HEK293 (cell line): ENCODE measurements around the gene ROR2.
A peak's percentile ranks its signal among the peaks of the same experiment; 100 is the strongest.
"Not testable (repeated sequence)": the region's sequence is repeated elsewhere in the genome, so short reads cannot be mapped to it uniquely, and the experiment has no call there.

Experiments
- CTCF ChIA-PET: fragments of 350-600 bp; formaldehyde crosslinking; extraction: SDS; loops from one replicate; lab custom pipeline; 2021; ENCODE audit warnings: antibody characterized with exemption; lab: Yijun Ruan, JAX
- POLR2A ChIA-PET: fragments of 300-600 bp; formaldehyde crosslinking; extraction: SDS; loops from one replicate; lab custom pipeline; 2020; ENCODE audit warnings: antibody characterized with exemption, inconsistent platforms; lab: Yijun Ruan, JAX
- H3K27ac ChIP-seq: fragments of 200-500 bp; sonication (Bioruptor generic); 2 replicates; pipeline ENCODE4 v1.5.1; 2014; ENCODE audit warnings: low read depth, low read length, control low read depth, inconsistent platforms; ENCODE audit errors: extremely low read depth
- H3K36me3 ChIP-seq, 2 experiments: fragments of 200-500 bp in 1 of 2; sonication (Bioruptor generic) in 1 of 2; 1 replicate in 1 of 2; 2 replicates in 1 of 2; pipeline ENCODE4 v1.5.1; 2014 to 2017; ENCODE audit warnings: inconsistent platforms in 2 of 2, low read length in 2 of 2; ENCODE audit not compliant: control insufficient read depth in 2 of 2, insufficient read depth in 1 of 2
- H3K4me1 ChIP-seq: fragments of 200-500 bp; sonication (Bioruptor generic); 2 replicates; pipeline ENCODE4 v1.5.1; 2014; ENCODE audit warnings: mild to moderate bottlenecking, low read length, inconsistent platforms; ENCODE audit not compliant: control insufficient read depth, insufficient read depth
- H3K4me3 ChIP-seq: 2 replicates; pipeline ENCODE4 v1.5.1; 2011; ENCODE audit warnings: low read depth, mild to moderate bottlenecking, control low read depth, low read length, moderate library complexity
- H3K9me3 ChIP-seq: fragments of 200-500 bp; sonication (Bioruptor generic); 2 replicates; pipeline ENCODE4 v1.5.1; 2014; ENCODE audit warnings: low read depth, low read length, inconsistent platforms; ENCODE audit not compliant: control insufficient read depth, insufficient read depth
- EGR2 ChIP-seq: fragments of 450-650 bp; formaldehyde crosslinking; IDR thresholded peaks from 2 replicates; pipeline ENCODE4 v1.5.1; 2016; ENCODE audit warnings: low read depth, missing biosample characterization, missing genetic modification characterization
- GLIS1 ChIP-seq: fragments of 450-650 bp; formaldehyde crosslinking; IDR thresholded peaks from 2 replicates; pipeline ENCODE4 v1.5.1; 2016; ENCODE audit warnings: missing biosample characterization, missing genetic modification characterization
- KLF1 ChIP-seq: fragments of 450-650 bp; formaldehyde crosslinking; IDR thresholded peaks from 2 replicates; pipeline ENCODE4 v1.5.1; 2016; ENCODE audit warnings: missing biosample characterization, missing genetic modification characterization
- MEIS1 ChIP-seq: sonication (generic); formaldehyde crosslinking; IDR thresholded peaks from 2 replicates; pipeline ENCODE4 v1.8.1; 2022; ENCODE audit warnings: missing genetic modification reagents, mild to moderate bottlenecking, borderline replicate concordance
- OSR2 ChIP-seq: fragments of 450-650 bp; formaldehyde crosslinking; IDR thresholded peaks from 2 replicates; pipeline ENCODE4 v1.5.1; 2016; ENCODE audit warnings: missing biosample characterization, missing genetic modification characterization
- SP2 ChIP-seq: fragments of 450-650 bp; formaldehyde crosslinking; IDR thresholded peaks from 2 replicates; pipeline ENCODE4 v1.5.1; 2016; ENCODE audit warnings: missing biosample characterization, missing genetic modification characterization
- TCF7L2 ChIP-seq: IDR thresholded peaks from 2 replicates; pipeline ENCODE4 v1.6.1; 2011; ENCODE audit warnings: low read depth, mild to moderate bottlenecking, inconsistent platforms, low read length, moderate library complexity, borderline replicate concordance
- WT1 ChIP-seq: fragments of 450-650 bp; formaldehyde crosslinking; IDR thresholded peaks from 2 replicates; pipeline ENCODE4 v1.5.1; 2016; ENCODE audit warnings: missing biosample characterization, missing genetic modification characterization
- ZBTB48 ChIP-seq: fragments of 450-650 bp; formaldehyde crosslinking; IDR thresholded peaks from 2 replicates; pipeline ENCODE4 v1.5.1; 2016; ENCODE audit warnings: missing biosample characterization, missing genetic modification characterization
- ZBTB8A ChIP-seq: fragments of 450-650 bp; formaldehyde crosslinking; IDR thresholded peaks from 2 replicates; pipeline ENCODE4 v1.5.1; 2016; ENCODE audit warnings: missing biosample characterization, missing genetic modification characterization
- ZFHX2 ChIP-seq: fragments of 450-650 bp; formaldehyde crosslinking; conservative IDR thresholded peaks from 2 replicates; pipeline ENCODE4 v1.5.1; 2016; ENCODE audit warnings: missing biosample characterization, missing genetic modification characterization
- ZFP69B ChIP-seq: fragments of 450-650 bp; formaldehyde crosslinking; IDR thresholded peaks from 2 replicates; pipeline ENCODE4 v1.5.1; 2016; ENCODE audit warnings: missing biosample characterization, missing genetic modification characterization
- ZNF24 ChIP-seq: fragments of 450-650 bp; formaldehyde crosslinking; IDR thresholded peaks from 2 replicates; pipeline ENCODE4 v1.5.1; 2016; ENCODE audit warnings: missing biosample characterization, missing genetic modification characterization
- ZNF280D ChIP-seq: fragments of 450-650 bp; formaldehyde crosslinking; IDR thresholded peaks from 2 replicates; pipeline ENCODE4 v1.5.1; 2016; ENCODE audit warnings: missing biosample characterization, missing genetic modification characterization
- ZNF394 ChIP-seq: fragments of 450-650 bp; formaldehyde crosslinking; IDR thresholded peaks from 2 replicates; pipeline ENCODE4 v1.5.1; 2016; ENCODE audit warnings: missing biosample characterization, missing genetic modification characterization, mild to moderate bottlenecking, moderate library complexity, borderline replicate concordance
- ZNF398 ChIP-seq: fragments of 450-650 bp; formaldehyde crosslinking; IDR thresholded peaks from 2 replicates; pipeline ENCODE4 v1.5.1; 2017; ENCODE audit warnings: missing biosample characterization, missing genetic modification characterization
- ZNF423 ChIP-seq: fragments of 450-650 bp; formaldehyde crosslinking; IDR thresholded peaks from 2 replicates; pipeline ENCODE4 v1.5.1; 2016; ENCODE audit warnings: missing biosample characterization, missing genetic modification characterization
- ZNF501 ChIP-seq: fragments of 450-650 bp; formaldehyde crosslinking; IDR thresholded peaks from 2 replicates; pipeline ENCODE4 v1.5.1; 2016; ENCODE audit warnings: missing biosample characterization, missing genetic modification characterization
- ZNF660 ChIP-seq: fragments of 450-650 bp; IDR thresholded peaks from 2 replicates; pipeline ENCODE4 v1.5.1; 2018; ENCODE audit warnings: missing biosample characterization, mild to moderate bottlenecking, missing genetic modification characterization
- ZNF664 ChIP-seq: fragments of 450-650 bp; formaldehyde crosslinking; IDR thresholded peaks from 2 replicates; pipeline ENCODE4 v1.5.1; 2016; ENCODE audit warnings: missing biosample characterization, missing genetic modification characterization
- ZNF707 ChIP-seq: fragments of 450-650 bp; formaldehyde crosslinking; IDR thresholded peaks from 2 replicates; pipeline ENCODE4 v1.5.1; 2016; ENCODE audit warnings: missing biosample characterization, missing genetic modification characterization

Gene ROR2

GRCh38 chr9:91798273-91799112, 151.5 kb downstream of the ROR2 start:
- H3K4me1 ChIP-seq, H3K36me3 ChIP-seq, H3K9me3 ChIP-seq, H3K4me3 ChIP-seq, H3K27ac ChIP-seq, POLR2A ChIA-PET: not testable (repeated sequence)
- CTCF ChIA-PET: interaction anchor here (0.6 kb wide), 1 partner anchor 140 kb away, joined by 3 read pairs; no protein-coding TSS in a partner anchor
- TF ChIP-seq ZFHX2 (tag by site-specific recombination): peak; percentile 31; the same call in 1 of the 2 replicates
- peak; percentile 36; the same call in 1 of the 2 replicates for TF ChIP-seq EGR2 (tag by site-specific recombination)

GRCh38 chr9:91797517-91797916, 152.5 kb downstream of the ROR2 start:
- CTCF ChIA-PET, H3K27ac ChIP-seq, H3K4me3 ChIP-seq, POLR2A ChIA-PET, H3K36me3 ChIP-seq, H3K9me3 ChIP-seq, H3K4me1 ChIP-seq: not testable (repeated sequence)
- TF ChIP-seq GLIS1 (tag by site-specific recombination): peak; percentile 28; the same call in 1 of the 2 replicates

- H3K4me3 ChIP-seq, H3K9me3 ChIP-seq, H3K4me1 ChIP-seq, H3K36me3 ChIP-seq, H3K27ac ChIP-seq, CTCF ChIA-PET: not testable (repeated sequence)
- TF ChIP-seq ZFHX2 (tag by site-specific recombination): peak; percentile 82
- peak; percentile 61 for TF ChIP-seq EGR2 (tag by site-specific recombination)
- peak; percentile 28; the same call in 1 of the 2 replicates for TF ChIP-seq GLIS1 (tag by site-specific recombination)
- TF ChIP-seq KLF1: peak; percentile 58; the same call in 1 of the 2 replicates
- 0 out of 2 replicates have a peak, but pooled peaks have one; percentile 28 for TF ChIP-seq SP2 (tag by site-specific recombination)
- POLR2A ChIA-PET: interaction anchor here (0.7 kb wide), 1 partner anchor 33 kb away, joined by 8 read pairs; no protein-coding TSS in a partner anchor
These were observed 153.5 kb downstream of the ROR2 start for GRCh38 chr9:91796516-91796915.

GRCh38 chr9:91795598-91796241, 154.3 kb downstream of the ROR2 start:
- ChIA-PET POLR2A (no interaction called here), CTCF (interaction anchor here (0.6 to 1.5 kb wide), 10 partner anchors 13 to 173 kb away, joined by 3 to 5 read pairs (median 3); partner anchors contain the start of gene ROR2)
- Histone ChIP-seq H3K4me1 (peaks cover 9% of the 10 kb centered on the region), H3K36me3 (no peaks in the 10 kb centered on the region), H3K9me3 (no peaks in the 10 kb centered on the region), H3K4me3 (no peak overlapping the region), H3K27ac (peak overlapping the region; percentile 42)
- TF ChIP-seq ZNF280D (no peak), ZNF24 (tag by site-specific recombination) (0 out of 2 replicates have a peak, but pooled peaks have one; percentile 39), ZNF394 (0 out of 2 replicates have a peak, but pooled peaks have one; percentile 23), ZNF501 (tag by site-specific recombination) (no peak), ZNF707 (tag by site-specific recombination) (no peak), ZBTB48 (tag by site-specific recombination) (peak; percentile 69; the same call in 1 of the 2 replicates), WT1 (peak; percentile 57; the same call in 1 of the 2 replicates), ZFP69B (tag by site-specific recombination) (peak; percentile 41; the same call in 1 of the 2 replicates), ZNF423 (tag by site-specific recombination) (0 out of 2 replicates have a peak, but pooled peaks have one; percentile 8), OSR2 (tag by site-specific recombination) (peak; percentile 90), TCF7L2 (peak; percentile 43; the same call in 1 of the 2 replicates), ZNF398 (tag by site-specific recombination) (no peak), ZNF664 (tag by site-specific recombination) (no peak), ZNF660 (no peak), ZBTB8A (tag by site-specific recombination) (peak; percentile 45), MEIS1 (CRISPR knock-in tag) (peak; percentile 66; the same call in 1 of the 2 replicates)
